Panc1 (cell line): ENCODE data around the gene ARHGDIA. TPM values are rescaled to one million over a fixed set of nuclear protein-coding genes. Genes with fewer than 3 reads are reported as not detected.

Experiments used
- ATAC-seq: fragments of 200-7000 bp; cut with Tn5 transposase; 2 replicates; pipeline ENCODE4 v1.9.1; 2020; ENCODE audit warnings: mild to moderate bottlenecking, moderate library complexity
- BruUV-seq: library from RNA; stranded (reverse); fragments of 400-500 nt; replicated peaks from 2 replicates; lab custom pipeline; 2021; lab: Mats Ljungman, UMichigan
- CTCF ChIA-PET: fragments of 300-600 bp; sonication (Branson Sonifier 250); formaldehyde crosslinking; loops from one replicate; lab custom pipeline; 2022; ENCODE audit warnings: antibody characterized with exemption; lab: Charles Lee
- POLR2A ChIA-PET: fragments of 300-600 bp; sonication (Branson Sonifier 250); formaldehyde crosslinking; loops from one replicate; lab custom pipeline; 2022; ENCODE audit warnings: antibody characterized with exemption; lab: Charles Lee
- DNase-seq: peaks from one replicate; pipeline ENCODE4 v3.0.0-alpha.2; 2010; ENCODE audit warnings: low read depth, low spot score
- H3K27ac ChIP-seq: 2 replicates; pipeline ENCODE4 v1.5.1; 2011; ENCODE audit warnings: mild to moderate bottlenecking, low read length, inconsistent platforms
- H3K27me3 ChIP-seq: fragments of 200-500 bp; sonication (Bioruptor generic); 2 replicates; pipeline ENCODE4 v1.6.0; 2014; ENCODE audit warnings: low read length, inconsistent platforms; ENCODE audit not compliant: control insufficient read depth, insufficient read depth
- H3K36me3 ChIP-seq: fragments of 200-500 bp; sonication (Bioruptor generic); 2 replicates; pipeline ENCODE4 v1.5.1; 2014; ENCODE audit warnings: inconsistent platforms, mild to moderate bottlenecking, low read length, moderate library complexity; ENCODE audit not compliant: control insufficient read depth, insufficient read depth
- H3K4me1 ChIP-seq: 2 replicates; pipeline ENCODE4 v1.5.1; 2011; ENCODE audit warnings: inconsistent platforms, mild to moderate bottlenecking, low read length, moderate library complexity; ENCODE audit not compliant: control insufficient read depth, insufficient read depth
- H3K4me3 ChIP-seq, 2 experiments: 2 replicates each; pipeline ENCODE4 v1.5.1; 2011 to 2012; ENCODE audit warnings: low read depth in 2 of 2, low read length in 2 of 2, mild to moderate bottlenecking in 2 of 2, inconsistent platforms in 1 of 2, moderate library complexity in 1 of 2
- H3K9me3 ChIP-seq: fragments of 200-500 bp; sonication (Bioruptor generic); 2 replicates; pipeline ENCODE4 v1.5.1; 2014; ENCODE audit warnings: low read depth, mild to moderate bottlenecking, inconsistent platforms, low read length, moderate library complexity; ENCODE audit not compliant: control insufficient read depth, insufficient read depth
- POLR2AphosphoS5 ChIP-seq: IDR thresholded peaks from 2 replicates; pipeline ENCODE4 v1.6.1; 2012; ENCODE audit warnings: mild to moderate bottlenecking, low read depth, low read length, moderate library complexity
- SIN3A ChIP-seq: IDR thresholded peaks from 2 replicates; pipeline ENCODE4 v1.6.1; 2012; ENCODE audit warnings: low read depth, mild to moderate bottlenecking, low read length, moderate library complexity, borderline replicate concordance; ENCODE audit not compliant: insufficient read depth
- TCF7L2 ChIP-seq: IDR thresholded peaks from 2 replicates; pipeline ENCODE4 v1.6.1; 2011; ENCODE audit warnings: mild to moderate bottlenecking, low read depth, low read length, inconsistent platforms
- in situ Hi-C: cut with HindIII; loops from 2 replicates; pipeline ENCODE4 v1.10.0; 2016; ENCODE audit warnings: low sequenced_read_pairs, low pct_unique_long_range_greater_than_20kb
- intact Hi-C: fragments of 100-400 bp; cut with micrococcal nuclease; formaldehyde crosslinking; loops from one replicate; pipeline ENCODE4 v1.10.0; 2022; ENCODE audit not compliant: unreplicated experiment
- total RNA-seq: library from RNA; stranded (reverse); gene quantifications from one replicate; pipeline ENCODE4 v1.2.1, GENCODE V29; 2021; ENCODE audit not compliant: unreplicated experiment
- TF ChIP-seq, protein P1 (sequence below), 2 experiments: IDR thresholded peaks; 2 replicates each; pipeline ENCODE4 v1.6.1; 2011 to 2012; ENCODE audit warnings: low read depth in 2 of 2, control low read depth in 1 of 2, low read length in 1 of 2, mild to moderate bottlenecking in 1 of 2, moderate library complexity in 1 of 2; ENCODE audit not compliant: insufficient read depth in 1 of 2
- TF ChIP-seq, protein P2 (sequence below): fragments of 450-650 bp; IDR thresholded peaks from 2 replicates; pipeline ENCODE4 v1.5.1; 2017; ENCODE audit warnings: mild to moderate bottlenecking

The ARHGDIA gene
- total RNA-seq, 1 experiment from 2014 or later = 420 TPM

DNA sequence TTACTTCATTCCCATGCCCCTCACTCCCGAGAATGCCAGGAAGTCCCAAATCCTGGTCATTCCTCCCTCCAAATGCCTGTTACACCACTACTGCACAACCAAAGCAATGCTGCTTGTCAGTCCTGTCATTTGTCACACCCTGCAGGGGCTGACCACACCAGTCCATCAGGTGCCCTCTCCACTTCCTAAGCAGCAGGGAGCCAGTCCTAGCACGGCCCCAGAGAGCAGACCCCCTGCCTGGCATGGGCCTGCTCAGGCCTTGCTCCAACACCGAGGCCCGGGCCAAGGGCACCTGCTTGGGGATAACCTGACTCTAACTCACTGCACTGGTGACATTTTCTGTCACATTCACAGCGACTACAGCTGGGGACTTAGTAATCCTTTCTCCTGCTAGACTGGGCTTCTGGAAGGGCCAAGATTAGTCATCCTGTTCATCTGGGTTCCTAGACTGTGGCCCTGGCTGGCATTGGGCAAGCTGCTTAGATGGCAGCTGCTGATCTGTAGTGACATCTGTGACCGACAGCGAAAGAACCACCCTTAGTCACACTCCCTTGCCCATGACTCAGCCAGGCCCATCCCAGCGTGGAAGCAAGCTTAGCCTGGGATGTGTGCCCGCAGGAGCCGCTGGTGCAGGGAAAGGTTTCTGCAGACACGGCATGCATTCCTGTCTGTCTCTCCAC is 14.9 kb upstream of the ARHGDIA start:
- POLR2A ChIA-PET = interaction anchor here (1.1 kb wide), 1 partner anchor 12 kb away, joined by 3 read pairs; no protein-coding TSS in a partner anchor
- TF ChIP-seq, protein P1, sequence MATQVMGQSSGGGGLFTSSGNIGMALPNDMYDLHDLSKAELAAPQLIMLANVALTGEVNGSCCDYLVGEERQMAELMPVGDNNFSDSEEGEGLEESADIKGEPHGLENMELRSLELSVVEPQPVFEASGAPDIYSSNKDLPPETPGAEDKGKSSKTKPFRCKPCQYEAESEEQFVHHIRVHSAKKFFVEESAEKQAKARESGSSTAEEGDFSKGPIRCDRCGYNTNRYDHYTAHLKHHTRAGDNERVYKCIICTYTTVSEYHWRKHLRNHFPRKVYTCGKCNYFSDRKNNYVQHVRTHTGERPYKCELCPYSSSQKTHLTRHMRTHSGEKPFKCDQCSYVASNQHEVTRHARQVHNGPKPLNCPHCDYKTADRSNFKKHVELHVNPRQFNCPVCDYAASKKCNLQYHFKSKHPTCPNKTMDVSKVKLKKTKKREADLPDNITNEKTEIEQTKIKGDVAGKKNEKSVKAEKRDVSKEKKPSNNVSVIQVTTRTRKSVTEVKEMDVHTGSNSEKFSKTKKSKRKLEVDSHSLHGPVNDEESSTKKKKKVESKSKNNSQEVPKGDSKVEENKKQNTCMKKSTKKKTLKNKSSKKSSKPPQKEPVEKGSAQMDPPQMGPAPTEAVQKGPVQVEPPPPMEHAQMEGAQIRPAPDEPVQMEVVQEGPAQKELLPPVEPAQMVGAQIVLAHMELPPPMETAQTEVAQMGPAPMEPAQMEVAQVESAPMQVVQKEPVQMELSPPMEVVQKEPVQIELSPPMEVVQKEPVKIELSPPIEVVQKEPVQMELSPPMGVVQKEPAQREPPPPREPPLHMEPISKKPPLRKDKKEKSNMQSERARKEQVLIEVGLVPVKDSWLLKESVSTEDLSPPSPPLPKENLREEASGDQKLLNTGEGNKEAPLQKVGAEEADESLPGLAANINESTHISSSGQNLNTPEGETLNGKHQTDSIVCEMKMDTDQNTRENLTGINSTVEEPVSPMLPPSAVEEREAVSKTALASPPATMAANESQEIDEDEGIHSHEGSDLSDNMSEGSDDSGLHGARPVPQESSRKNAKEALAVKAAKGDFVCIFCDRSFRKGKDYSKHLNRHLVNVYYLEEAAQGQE (IDR thresholded peaks at IDR 0.05; ENCODE audit: insufficient read depth in 1 of 2, low read depth in 2 of 2, low read length in 1 of 2) = no peak
- TF ChIP-seq POLR2AphosphoS5 (0 out of 2 replicates have a peak, but pooled peaks have one; percentile 22), TCF7L2 (no peak)
- Histone ChIP-seq H3K4me3 (no peak overlapping the region), H3K27ac (no peak overlapping the region), H3K27me3 (no peaks in the 10 kb centered on the region), H3K9me3 (no peaks in the 10 kb centered on the region), H3K36me3 (peaks cover 36% of the 10 kb centered on the region), H3K4me1 (peaks cover 9% of the 10 kb centered on the region)
- in situ Hi-C loops (no loop called here), intact Hi-C loops (no loop called here)
- CTCF ChIA-PET = no interaction called here
- ATAC-seq (peak; percentile 67), DNase-seq (no peak)
- BruUV-seq = no TSS peak

DNA sequence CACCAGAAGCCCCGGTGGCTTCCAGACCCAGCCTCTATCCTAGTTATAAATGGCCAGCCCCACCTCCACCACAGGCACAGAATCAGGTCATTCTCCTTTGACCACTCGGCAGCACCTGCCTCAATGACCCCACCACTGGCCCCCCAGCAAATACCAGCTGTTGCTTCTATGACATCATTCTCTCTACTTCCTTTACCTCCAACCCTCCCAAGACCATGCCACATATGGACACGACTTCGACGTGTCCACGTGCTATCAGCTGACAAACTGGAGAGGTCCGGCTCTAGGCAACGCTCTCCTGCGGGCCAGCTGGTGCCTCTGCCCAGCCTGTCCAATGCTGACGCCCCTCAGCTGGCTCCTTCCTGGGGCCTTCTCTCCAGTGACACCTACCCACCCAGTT is 14.3 kb upstream of the ARHGDIA start:
- Histone ChIP-seq H3K27ac (no peak overlapping the region), H3K4me3 (no peak overlapping the region), H3K4me1 (peaks cover 9% of the 10 kb centered on the region), H3K9me3 (no peaks in the 10 kb centered on the region), H3K27me3 (no peaks in the 10 kb centered on the region), H3K36me3 (peaks cover 33% of the 10 kb centered on the region)
- ATAC-seq (no peak), DNase-seq (no peak)
- intact Hi-C loops = no loop called here
- in situ Hi-C loops = no loop called here
- CTCF ChIA-PET = no interaction called here
- TF ChIP-seq, protein P2, sequence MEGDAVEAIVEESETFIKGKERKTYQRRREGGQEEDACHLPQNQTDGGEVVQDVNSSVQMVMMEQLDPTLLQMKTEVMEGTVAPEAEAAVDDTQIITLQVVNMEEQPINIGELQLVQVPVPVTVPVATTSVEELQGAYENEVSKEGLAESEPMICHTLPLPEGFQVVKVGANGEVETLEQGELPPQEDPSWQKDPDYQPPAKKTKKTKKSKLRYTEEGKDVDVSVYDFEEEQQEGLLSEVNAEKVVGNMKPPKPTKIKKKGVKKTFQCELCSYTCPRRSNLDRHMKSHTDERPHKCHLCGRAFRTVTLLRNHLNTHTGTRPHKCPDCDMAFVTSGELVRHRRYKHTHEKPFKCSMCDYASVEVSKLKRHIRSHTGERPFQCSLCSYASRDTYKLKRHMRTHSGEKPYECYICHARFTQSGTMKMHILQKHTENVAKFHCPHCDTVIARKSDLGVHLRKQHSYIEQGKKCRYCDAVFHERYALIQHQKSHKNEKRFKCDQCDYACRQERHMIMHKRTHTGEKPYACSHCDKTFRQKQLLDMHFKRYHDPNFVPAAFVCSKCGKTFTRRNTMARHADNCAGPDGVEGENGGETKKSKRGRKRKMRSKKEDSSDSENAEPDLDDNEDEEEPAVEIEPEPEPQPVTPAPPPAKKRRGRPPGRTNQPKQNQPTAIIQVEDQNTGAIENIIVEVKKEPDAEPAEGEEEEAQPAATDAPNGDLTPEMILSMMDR = no peak
- peak; percentile 57; the same call in 1 of the 2 replicates for TF ChIP-seq POLR2AphosphoS5
- POLR2A ChIA-PET = no interaction called here
- BruUV-seq = no TSS peak

DNA sequence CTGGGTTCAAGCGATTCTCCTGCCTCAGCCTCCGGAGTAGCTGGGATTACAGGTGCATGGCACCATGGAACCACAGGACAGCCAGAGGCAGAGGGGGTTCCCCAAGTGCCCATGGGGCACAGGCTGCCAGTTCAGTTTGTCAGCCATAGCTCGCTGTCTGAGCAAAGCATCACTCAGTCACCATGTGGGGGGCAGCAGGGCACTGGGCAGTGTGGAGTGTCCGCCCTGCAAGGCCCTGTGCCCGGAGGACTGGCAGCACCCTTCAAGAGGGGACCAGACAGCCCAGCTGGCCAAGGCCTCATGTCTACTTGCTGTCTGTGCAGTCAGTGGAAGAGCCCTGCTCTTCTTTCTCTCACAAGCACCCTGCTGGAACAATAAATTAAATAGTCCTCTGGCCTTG is 13.8 kb upstream of the ARHGDIA start:
- ATAC-seq (0 out of 2 replicates have a peak, but pooled peaks have one; percentile 8), DNase-seq (no peak)
- peaks cover 28% of the 10 kb centered on the region for H3K36me3 ChIP-seq
- BruUV-seq = no TSS peak
- H3K27ac ChIP-seq = no peak overlapping the region
- ChIA-PET POLR2A (interaction anchor here (0.5 kb wide), 1 partner anchor 48 kb away, joined by 4 read pairs; no protein-coding TSS in a partner anchor), CTCF (no interaction called here)
- intact Hi-C loops = no loop called here
- H3K9me3 ChIP-seq = no peaks in the 10 kb centered on the region
- no peak for TF ChIP-seq SIN3A
- TF ChIP-seq, protein P1 (IDR thresholded peaks at IDR 0.05; ENCODE audit: insufficient read depth in 1 of 2, low read depth in 2 of 2, low read length in 1 of 2) = no peak
- no peak for TF ChIP-seq TCF7L2
- TF ChIP-seq POLR2AphosphoS5 = no peak
- TF ChIP-seq, protein P2 = no peak
- in situ Hi-C loops = no loop called here
- H3K4me1 ChIP-seq = peaks cover 5% of the 10 kb centered on the region
- H3K27me3 ChIP-seq = no peaks in the 10 kb centered on the region
- no peak overlapping the region for H3K4me3 ChIP-seq
